A549 (cell line): ENCODE measurements around the gene TXNRD2. TPM values are rescaled to one million over a fixed set of nuclear protein-coding genes. Genes with fewer than 3 reads are reported as not detected.

ENCODE experiments used
- ATAC-seq, 2 experiments: fragments of 200-7000 bp in 1 of 2; fragments of >200 bp in 1 of 2; cut with Nextera tagmentation in 1 of 2; cut with Tn5 transposase in 1 of 2; 3 replicates each; pipeline versions ENCODE4 v1.8.0 to v1.9.1; 2018 to 2020; ENCODE audit warnings: mild to moderate bottlenecking in 1 of 2, moderate library complexity in 1 of 2
- CTCF ChIA-PET: fragments of 300-600 bp; sonication (Branson Sonifier 250); formaldehyde crosslinking; extraction: SDS; loops from one replicate; lab custom pipeline; 2021; ENCODE audit warnings: antibody characterized with exemption, inconsistent platforms; lab: Yijun Ruan, JAX
- POLR2A ChIA-PET: fragments of 350-600 bp; formaldehyde crosslinking; extraction: SDS; loops from one replicate; lab custom pipeline; 2021; ENCODE audit warnings: antibody characterized with exemption, inconsistent platforms; lab: Yijun Ruan, JAX
- DNase-seq, 2 experiments: peaks; one replicate each; pipeline versions ENCODE4 v3.0.0 to v3.0.0-alpha.2; 2011 to 2016; ENCODE audit warnings: low read depth in 1 of 2, low spot score in 1 of 2
- FAIRE-seq: peaks from 2 replicates; lab custom pipeline; 2011; peaks lifted over from hg19 to GRCh38; lab: Jason Lieb, UNC
- H3K27ac ChIP-seq, 2 experiments: fragments of >200 bp; sonication (Bioruptor Twin); formaldehyde crosslinking; 3 replicates each; pipeline ENCODE4 v1.5.1; 2016 to 2017
- H3K4me1 ChIP-seq: fragments of >200 bp; sonication (Bioruptor Twin); formaldehyde crosslinking; 3 replicates; pipeline ENCODE4 v1.6.1; 2016
- H3K4me2 ChIP-seq: fragments of >200 bp; sonication (Bioruptor Twin); formaldehyde crosslinking; 3 replicates; pipeline ENCODE4 v1.6.1; 2016
- H3K4me3 ChIP-seq: fragments of >200 bp; sonication (Bioruptor Twin); formaldehyde crosslinking; 3 replicates; pipeline ENCODE4 v1.5.1; 2016
- H3K9me3 ChIP-seq: fragments of >200 bp; sonication (Bioruptor Twin); formaldehyde crosslinking; 3 replicates; pipeline ENCODE4 v1.6.1; 2016
- ATOH8 ChIP-seq: fragments of 250-450 bp; sonication (Bioruptor Pico); IDR thresholded peaks from 2 replicates; pipeline ENCODE4 v1.5.0; 2020; ENCODE audit warnings: low read depth, mild to moderate bottlenecking, moderate library complexity
- BHLHE40 ChIP-seq: IDR thresholded peaks from 2 replicates; pipeline ENCODE4 v1.6.1; 2012; ENCODE audit warnings: low read depth, low read length, inconsistent platforms
- CHD2 ChIP-seq: fragments of 150-350 bp; IDR thresholded peaks from 2 replicates; pipeline ENCODE4 v1.6.1; 2014; ENCODE audit warnings: low read length; ENCODE audit not compliant: partially characterized antibody
- EHMT2 ChIP-seq: fragments of 200-600 bp; sonication (generic); IDR thresholded peaks from 2 replicates; pipeline ENCODE4 v1.6.1; 2016; ENCODE audit warnings: antibody characterized with exemption, low read depth, mild to moderate bottlenecking, moderate library complexity
- ELK1 ChIP-seq: fragments of 150-350 bp; IDR thresholded peaks from 2 replicates; pipeline ENCODE4 v1.6.1; 2014; ENCODE audit warnings: low read depth, mild to moderate bottlenecking, low read length
- GATA3 ChIP-seq: IDR thresholded peaks from 2 replicates; pipeline ENCODE4 v1.6.1; 2012; ENCODE audit warnings: borderline replicate concordance
- HDAC2 ChIP-seq: fragments of 200-600 bp; sonication (generic); IDR thresholded peaks from 2 replicates; pipeline ENCODE4 v1.6.1; 2016
- HES2 ChIP-seq: fragments of >200 bp; sonication (Bioruptor Twin); formaldehyde crosslinking; IDR thresholded peaks from 2 replicates; pipeline ENCODE4 v1.6.1; 2016
- HMGXB4 ChIP-seq: fragments of 250-450 bp; sonication (Bioruptor Pico); IDR thresholded peaks from 2 replicates; pipeline ENCODE4 v1.5.0; 2021; ENCODE audit warnings: mild to moderate bottlenecking, moderate library complexity, borderline replicate concordance
- HOXA7 ChIP-seq: fragments of 250-450 bp; sonication (Bioruptor Pico); IDR thresholded peaks from 2 replicates; pipeline ENCODE4 v1.5.0; 2020; ENCODE audit warnings: mild to moderate bottlenecking, moderate library complexity
- HOXB5 ChIP-seq: fragments of 250-450 bp; sonication (Bioruptor Pico); IDR thresholded peaks from 2 replicates; pipeline ENCODE4 v1.5.0; 2020; ENCODE audit warnings: mild to moderate bottlenecking, moderate library complexity
- JUN ChIP-seq, 2 experiments: fragments of >200 bp; sonication (Bioruptor Twin); formaldehyde crosslinking; IDR thresholded peaks; 2 replicates in 1 of 2; 3 replicates in 1 of 2; pipeline ENCODE4 v1.6.1; 2016 to 2017
- MAFK ChIP-seq: fragments of 450-650 bp; IDR thresholded peaks from 2 replicates; pipeline ENCODE4 v1.6.1; 2014; ENCODE audit not compliant: partially characterized antibody
- NFE2L2 ChIP-seq: fragments of 150-350 bp; conservative IDR thresholded peaks from 2 replicates; pipeline ENCODE4 v1.6.1; 2014; ENCODE audit warnings: low read length
- NR3C1 ChIP-seq: fragments of >200 bp; sonication (Bioruptor Twin); formaldehyde crosslinking; IDR thresholded peaks from 3 replicates; pipeline ENCODE4 v1.6.1; 2017
- RNF2 ChIP-seq: fragments of 200-600 bp; sonication (generic); IDR thresholded peaks from 2 replicates; pipeline ENCODE4 v1.6.1; 2016; ENCODE audit warnings: low read depth, mild to moderate bottlenecking, antibody characterized with exemption, moderate library complexity, borderline replicate concordance
- TFCP2L1 ChIP-seq: fragments of 250-450 bp; sonication (Bioruptor Pico); IDR thresholded peaks from 2 replicates; pipeline ENCODE4 v1.5.0; 2021; ENCODE audit warnings: mild to moderate bottlenecking
- TP53 ChIP-seq: fragments of 250-450 bp; sonication (Bioruptor Pico); IDR thresholded peaks from 2 replicates; pipeline ENCODE4 v1.5.0; 2021; ENCODE audit warnings: mild to moderate bottlenecking, moderate library complexity
- ZFP36 ChIP-seq: fragments of 450-650 bp; IDR thresholded peaks from 2 replicates; pipeline ENCODE4 v1.6.1; 2014; ENCODE audit warnings: borderline replicate concordance; ENCODE audit not compliant: partially characterized antibody
- WGBS: methylation state at CpG from one replicate; pipeline ENCODE4 v1.1.6; 2017; ENCODE audit errors: missing lambda C conversion rate; 5-methylcytosine and 5-hydroxymethylcytosine counted together
- polyA plus RNA-seq, 4 experiments: library from polyadenylated mRNA; depleted of rRNA in 3 of 4; stranded (reverse); fragments of >200 nt; fragmentation: RNase III in 1 of 4; extraction: RNeasy Plus Mini Kit Qiagen cat#74134 plus additional on column Dnase treatment in 1 of 4; gene quantifications; 2 replicates in 3 of 4; 3 replicates in 1 of 4; pipeline ENCODE4 v1.2.3, GENCODE V29; 2011 to 2017

Gene TXNRD2
- polyA plus RNA-seq, 2 of the 4 experiments (the other 2 are of a cell fraction), result 16.3 to 25.6 TPM

GRCh38 chr22:19905347-19906276 is 36.0 kb downstream of the TXNRD2 start:
- H3K4me1 ChIP-seq, result no peaks in the 10 kb centered on the region
- ChIA-PET CTCF (interaction anchor here (0.5 to 6.6 kb wide), 5 partner anchors 9 to 175 kb away, joined by 3 to 56 read pairs (median 4); no protein-coding TSS in a partner anchor), POLR2A (no interaction called here)
- no peak for FAIRE-seq
- 92% methylated on average over 16 of the region's 22 CpGs for WGBS
- H3K9me3 ChIP-seq, result no peaks in the 10 kb centered on the region
- DNase-seq, result no peak
- no peak overlapping the region for H3K4me3 ChIP-seq
- TF ChIP-seq NR3C1 (no peak), MAFK (no peak), GATA3 (no peak), HOXA7 (CRISPR knock-in tag) (no peak), ELK1 (no peak), ZFP36 (no peak), CHD2 (no peak), HDAC2 (no peak), JUN (IDR thresholded peaks at IDR 0.05) (no peak), ATOH8 (CRISPR knock-in tag) (no peak)
- no peak overlapping the region for H3K27ac ChIP-seq
- no peak overlapping the region for H3K4me2 ChIP-seq
- no peak for ATAC-seq

- no peak overlapping the region for H3K4me2 ChIP-seq
- TF ChIP-seq RNF2 (no peak), HES2 (no peak), HMGXB4 (no peak), HOXB5 (CRISPR knock-in tag) (no peak), HOXA7 (CRISPR knock-in tag) (no peak), TFCP2L1 (CRISPR knock-in tag) (no peak), NFE2L2 (no peak), EHMT2 (no peak), BHLHE40 (no peak), TP53 (CRISPR knock-in tag) (no peak)
- H3K4me1 ChIP-seq, result no peaks in the 10 kb centered on the region
- 80% methylated on average over 7 of the region's 7 CpGs for WGBS
- ChIA-PET CTCF (interaction anchor here (1.3 to 6.6 kb wide), 2 partner anchors 8 to 174 kb away, joined by 3 to 56 read pairs; no protein-coding TSS in a partner anchor), POLR2A (no interaction called here)
- DNase-seq (no peak), FAIRE-seq (no peak), ATAC-seq (no peak)
- H3K9me3 ChIP-seq, result no peaks in the 10 kb centered on the region
- no peak overlapping the region for H3K27ac ChIP-seq
- H3K4me3 ChIP-seq, result no peak overlapping the region
These were observed 36.7 kb downstream of the TXNRD2 start for GRCh38 chr22:19904935-19905334.
